ENCODE data around the gene DNAH8.

DNAH8 gene

GRCh38 chr6:39004801-39005200 lies 289.7 kb downstream of the DNAH8 start:
- DNase-seq (ENCODE audit: extremely low read depth in 1 of 2, low read depth in 1 of 2) = no peak

GRCh38 chr6:39005774-39006173 lies 290.7 kb downstream of the DNAH8 start:
- no peak for DNase-seq (ENCODE audit: extremely low read depth in 1 of 2, low read depth in 1 of 2)

- no peak for DNase-seq (ENCODE audit: extremely low read depth in 1 of 2, low read depth in 1 of 2)
Observed at GRCh38 chr6:39007575-39007974, 292.5 kb downstream of the DNAH8 start.

- DNase-seq (ENCODE audit: extremely low read depth in 1 of 2, low read depth in 1 of 2) = no peak
Observed at GRCh38 chr6:39008737-39009136, 293.6 kb downstream of the DNAH8 start.

DNA sequence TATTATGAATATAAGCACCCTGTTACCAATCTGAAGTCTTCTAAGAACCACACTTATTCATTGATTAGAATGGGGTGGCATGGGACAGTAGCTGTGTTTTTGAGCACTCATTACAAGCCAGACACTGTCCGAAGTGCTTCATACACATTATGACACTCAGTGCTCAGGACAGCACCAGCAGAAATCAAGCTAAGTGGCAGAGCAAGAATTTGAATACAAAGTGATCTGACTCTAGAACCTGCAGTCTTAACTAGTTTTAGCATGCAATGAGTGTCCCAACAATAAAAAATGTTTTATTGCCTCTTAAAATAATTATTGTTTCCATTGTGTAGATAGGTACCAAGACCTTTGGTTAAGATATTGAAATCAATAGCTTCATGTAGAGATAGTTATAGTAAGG lies 294.4 kb downstream of the DNAH8 start:
- no peak for DNase-seq (ENCODE audit: extremely low read depth in 1 of 2, low read depth in 1 of 2)

DNA sequence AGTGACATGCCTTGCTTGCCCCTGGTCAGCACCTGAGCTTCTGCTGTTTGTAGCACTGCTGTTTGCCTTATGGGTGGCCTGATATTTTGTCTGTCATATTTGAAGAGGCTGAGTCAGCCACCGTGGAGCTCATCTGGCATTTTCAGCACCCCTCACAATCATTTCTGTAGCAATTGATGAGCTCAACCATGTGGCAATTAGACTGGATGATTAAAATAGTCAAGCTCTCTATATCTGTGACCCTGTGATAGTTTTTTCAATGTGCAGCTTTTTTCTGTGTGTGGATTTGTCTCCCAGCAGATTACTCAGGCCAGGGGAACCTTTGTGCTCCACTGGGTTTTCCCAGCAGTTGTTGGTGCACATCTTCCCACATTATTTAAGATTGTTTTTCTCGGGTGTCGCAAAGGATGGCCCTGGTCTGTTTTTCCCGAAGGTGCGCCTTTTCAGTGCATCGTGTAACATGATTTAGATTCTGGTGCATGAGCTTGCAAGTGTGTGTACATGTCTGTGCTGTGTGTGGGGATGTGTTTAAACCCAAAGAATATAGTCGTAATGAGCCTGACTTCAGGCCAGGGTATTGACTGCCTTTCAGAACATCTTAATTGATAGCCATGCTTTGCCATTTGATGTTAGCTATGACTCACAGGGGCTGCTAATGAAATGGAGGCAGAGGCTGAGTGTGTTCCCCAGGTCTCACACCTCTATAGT lies 301.9 kb downstream of the DNAH8 start:
- no peak for DNase-seq (ENCODE audit: extremely low read depth in 1 of 2, low read depth in 1 of 2)

DNA sequence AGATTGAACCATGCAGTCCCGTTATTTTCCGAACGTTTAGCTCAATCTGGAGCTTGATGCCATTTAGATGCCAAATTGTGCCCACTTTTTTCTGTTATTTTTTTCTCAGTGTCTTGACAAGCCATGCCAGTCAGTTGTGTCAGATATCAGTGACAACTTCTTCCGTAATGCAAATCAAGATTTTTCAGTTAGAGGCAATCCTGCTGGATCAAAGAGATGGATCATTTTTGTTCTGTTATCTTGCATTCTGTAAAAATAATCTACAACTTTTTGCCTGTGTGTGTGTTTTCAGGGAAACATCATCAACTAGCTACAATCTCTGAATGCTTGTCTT lies 302.4 kb downstream of the DNAH8 start:
- no peak for DNase-seq (ENCODE audit: extremely low read depth in 1 of 2, low read depth in 1 of 2)

DNA sequence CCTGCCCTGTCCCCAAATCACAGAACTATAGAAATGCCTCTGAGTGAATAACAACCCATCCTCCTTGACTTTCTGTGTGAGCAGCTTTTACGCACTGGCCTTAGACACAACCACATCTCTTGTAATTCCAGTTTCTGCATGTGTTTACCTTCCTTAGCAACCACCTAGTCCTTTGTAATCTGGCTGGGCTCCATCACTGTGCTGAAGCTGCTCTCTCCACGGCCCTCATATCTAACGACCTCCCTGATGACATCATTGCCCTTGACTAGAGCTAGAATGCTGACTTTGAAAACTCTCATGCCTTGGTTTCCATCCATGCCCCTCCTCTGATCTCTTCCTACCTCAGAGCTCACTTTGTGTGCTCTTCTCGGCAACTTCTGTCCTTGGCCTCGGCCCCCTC lies 303.0 kb downstream of the DNAH8 start:
- no peak for DNase-seq (ENCODE audit: extremely low read depth in 1 of 2, low read depth in 1 of 2)

DNA sequence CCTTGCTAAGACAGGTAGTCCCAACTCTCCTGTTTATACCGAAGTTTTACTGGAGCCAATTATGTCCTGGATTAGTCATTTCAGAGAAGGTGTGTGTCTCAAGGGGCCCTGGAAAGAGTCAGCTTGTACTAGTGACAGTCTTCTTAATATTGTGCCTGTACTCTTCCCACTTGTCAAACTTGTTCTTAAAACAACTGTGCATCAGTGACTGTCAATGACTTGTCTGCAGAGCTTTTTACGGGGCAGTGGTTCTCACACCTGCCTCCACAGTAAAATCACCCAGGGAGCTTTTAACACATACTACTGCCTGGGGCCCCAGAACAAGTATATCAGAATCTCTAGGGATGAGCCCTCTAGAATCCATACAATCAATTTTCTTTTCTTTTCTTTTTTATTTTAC lies 305.0 kb downstream of the DNAH8 start:
- no peak for DNase-seq (ENCODE audit: extremely low read depth in 1 of 2, low read depth in 1 of 2)

GRCh38 chr6:39021041-39021440 lies 305.9 kb downstream of the DNAH8 start:
- DNase-seq (ENCODE audit: extremely low read depth in 1 of 2, low read depth in 1 of 2) = no peak

- no peak for DNase-seq (ENCODE audit: extremely low read depth in 1 of 2, low read depth in 1 of 2)
Observed at GRCh38 chr6:39021779-39022178, 306.7 kb downstream of the DNAH8 start.

- DNase-seq (ENCODE audit: extremely low read depth in 1 of 2, low read depth in 1 of 2) = no peak
Observed at GRCh38 chr6:39026175-39026574, 311.1 kb downstream of the DNAH8 start.

GRCh38 chr6:39029156-39030011 lies 314.3 kb downstream of the DNAH8 start:
- no peak for DNase-seq (ENCODE audit: extremely low read depth in 1 of 2, low read depth in 1 of 2)

DNA sequence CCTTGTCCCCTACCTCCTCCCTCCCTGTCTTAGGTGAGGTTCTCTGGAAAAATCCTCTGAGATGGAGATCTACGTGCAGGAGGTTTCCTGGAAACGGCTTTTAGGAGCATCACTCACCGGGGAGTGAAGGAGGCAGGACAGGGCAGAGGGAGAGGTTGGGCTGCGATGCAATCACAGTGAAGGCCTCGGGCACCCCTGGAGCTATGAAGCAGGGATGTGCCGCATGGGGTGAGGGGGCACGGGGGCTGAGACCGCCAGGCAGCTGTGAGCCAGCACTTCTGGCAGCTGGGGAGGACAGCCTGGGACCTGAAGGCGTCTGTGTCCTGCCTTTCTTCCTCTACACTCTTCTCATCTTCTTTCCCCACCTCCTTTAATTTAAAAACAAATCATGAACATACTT lies 320.6 kb downstream of the DNAH8 start:
- DNase-seq (ENCODE audit: extremely low read depth in 1 of 2, low read depth in 1 of 2) = no peak

DNA sequence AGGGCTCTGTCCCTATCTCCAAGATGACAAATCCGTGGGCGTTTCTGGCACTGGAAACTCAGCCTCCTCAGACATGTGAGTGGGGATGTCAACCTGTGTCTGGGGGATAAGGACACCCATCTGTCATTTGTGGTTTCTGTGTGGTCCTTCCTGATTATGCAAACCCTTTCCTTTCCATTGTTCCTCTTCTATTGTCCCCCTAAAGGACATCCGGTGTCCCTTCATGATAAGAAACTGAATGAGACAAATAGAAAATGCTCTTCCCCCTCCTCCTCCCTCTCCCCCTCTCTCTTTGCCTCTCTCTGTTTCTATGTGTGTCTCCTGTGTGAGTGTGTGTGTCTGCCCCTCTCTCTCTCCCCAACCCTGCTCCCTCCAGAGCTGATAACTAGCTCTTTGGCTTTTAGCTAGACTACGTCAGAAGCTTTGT lies 322.0 kb downstream of the DNAH8 start:
- no peak for DNase-seq (ENCODE audit: extremely low read depth in 1 of 2, low read depth in 1 of 2)

- DNase-seq (ENCODE audit: extremely low read depth in 1 of 2, low read depth in 1 of 2) = no peak
Observed at GRCh38 chr6:39037707-39038106, 322.6 kb downstream of the DNAH8 start.

DNA sequence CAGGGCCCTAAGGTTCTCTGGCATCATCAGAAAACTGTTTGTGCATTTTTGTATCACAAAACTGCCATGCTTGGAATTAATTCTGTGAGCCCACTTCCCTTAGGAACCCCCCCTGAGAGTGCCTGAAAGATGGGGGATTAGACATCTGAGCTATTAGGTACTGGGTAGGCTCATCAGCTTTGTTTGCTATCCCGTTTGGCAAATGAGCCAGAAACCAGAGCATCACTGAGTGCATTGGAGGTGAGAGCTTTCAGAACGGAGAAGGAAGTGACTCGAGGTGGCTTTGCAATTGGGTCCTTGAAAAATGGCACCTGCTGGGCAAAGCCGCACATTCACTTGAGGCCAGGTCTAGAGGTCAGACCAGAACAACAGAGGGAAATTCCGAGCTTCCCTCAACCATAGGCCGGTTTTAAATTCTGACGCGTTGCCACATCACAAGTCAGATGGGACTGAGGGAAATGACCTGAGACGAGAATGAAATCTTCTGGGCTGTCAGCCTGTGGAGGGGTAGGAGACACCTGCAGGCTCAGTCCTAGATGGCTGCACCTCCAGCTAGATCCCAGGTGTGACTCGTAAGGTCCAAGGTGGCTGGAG lies 325.1 kb downstream of the DNAH8 start:
- no peak for DNase-seq (ENCODE audit: extremely low read depth in 1 of 2, low read depth in 1 of 2)

- no peak for DNase-seq (ENCODE audit: extremely low read depth in 1 of 2, low read depth in 1 of 2)
Observed at GRCh38 chr6:39041072-39041471, 326.0 kb downstream of the DNAH8 start.

GRCh38 chr6:39043776-39044175 lies 328.7 kb downstream of the DNAH8 start:
- DNase-seq (ENCODE audit: extremely low read depth in 1 of 2, low read depth in 1 of 2) = no peak

DNA sequence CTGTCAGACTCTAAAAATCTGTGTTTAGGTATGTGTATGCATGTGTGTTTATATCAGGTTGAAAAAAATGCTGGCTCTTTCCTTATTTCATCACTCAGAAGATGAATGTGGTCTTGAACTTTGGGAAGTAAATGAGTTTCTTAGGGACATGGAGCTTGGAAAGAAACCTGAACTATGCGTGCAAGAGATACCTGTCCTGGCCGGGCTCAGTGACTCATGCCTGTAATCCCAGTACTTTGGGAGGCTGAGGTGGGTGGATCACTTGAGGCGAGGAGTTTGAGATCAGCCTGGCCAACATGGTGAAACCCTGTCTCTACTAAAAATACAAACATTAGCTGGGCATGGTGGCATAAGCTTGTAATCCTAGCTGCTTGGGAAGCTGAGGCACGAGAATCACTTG lies 329.1 kb downstream of the DNAH8 start:
- DNase-seq (ENCODE audit: extremely low read depth in 1 of 2, low read depth in 1 of 2) = no peak

GRCh38 chr6:39047434-39048327 lies 332.6 kb downstream of the DNAH8 start:
- DNase-seq (ENCODE audit: extremely low read depth in 1 of 2, low read depth in 1 of 2) = no peak

Measured in activated CD8-positive, alpha-beta memory T cell treated with anti-CD3 and anti-CD28 coated beads for 1 hour (primary cell).